WTC11 (cell line): ENCODE data around the gene BNC2. TPM values are rescaled to one million over a fixed set of nuclear protein-coding genes. Genes with fewer than 3 reads are reported as not detected.

ENCODE experiments used
- ATAC-seq: fragments of 200-7000 bp; cut with Tn5 transposase; 2 replicates; pipeline ENCODE4 v1.10.0; 2021; ENCODE audit warnings: mild to moderate bottlenecking, moderate library complexity
- CTCF ChIA-PET: fragments of 300-600 bp; sonication (Branson Sonifier 250); formaldehyde crosslinking; loops from one replicate; lab custom pipeline; 2021; ENCODE audit warnings: antibody characterized with exemption; lab: Charles Lee
- POLR2A ChIA-PET: fragments of 350-600 bp; sonication (Branson Sonifier 250); formaldehyde crosslinking; loops from one replicate; lab custom pipeline; 2021; ENCODE audit warnings: antibody characterized with exemption; lab: Charles Lee
- DNase-seq: peaks from one replicate; pipeline ENCODE4 v3.0.0; 2021; ENCODE audit warnings: low spot score
- H3K27ac Mint-ChIP-seq: 2 replicates; pipeline ENCODE4 v1.8.0; 2021; ENCODE audit warnings: mixed read lengths
- H3K27me3 Mint-ChIP-seq: 2 replicates; pipeline ENCODE4 v1.8.0; 2021; ENCODE audit warnings: low read depth, mild to moderate bottlenecking, moderate library complexity, mixed read lengths
- H3K36me3 Mint-ChIP-seq: 2 replicates; pipeline ENCODE4 v1.8.0; 2021; ENCODE audit warnings: mixed read lengths
- H3K4me1 Mint-ChIP-seq: 2 replicates; pipeline ENCODE4 v1.8.0; 2022; ENCODE audit warnings: mixed read lengths
- H3K4me3 Mint-ChIP-seq: 2 replicates; pipeline ENCODE4 v1.8.0; 2021; ENCODE audit warnings: mild to moderate bottlenecking, moderate library complexity, mixed read lengths
- H3K9me3 Mint-ChIP-seq: 2 replicates; pipeline ENCODE4 v1.8.0; 2021; ENCODE audit warnings: mixed read lengths
- AR ChIP-seq: fragments of 250-450 bp; sonication (Bioruptor Pico); IDR thresholded peaks from 2 replicates; pipeline ENCODE4 v1.9.0; 2021; ENCODE audit warnings: mild to moderate bottlenecking
- ATF1 ChIP-seq: sonication (generic); formaldehyde crosslinking; IDR thresholded peaks from 2 replicates; pipeline ENCODE4 v1.8.1; 2023; ENCODE audit warnings: mild to moderate bottlenecking, moderate library complexity, missing genetic modification reagents
- ATF3 ChIP-seq: sonication (generic); formaldehyde crosslinking; conservative IDR thresholded peaks from 2 replicates; pipeline ENCODE4 v1.8.1; 2022; ENCODE audit warnings: mild to moderate bottlenecking, missing genetic modification reagents
- CREM ChIP-seq: sonication (generic); formaldehyde crosslinking; IDR thresholded peaks from 2 replicates; pipeline ENCODE4 v1.8.1; 2022; ENCODE audit warnings: mild to moderate bottlenecking, missing genetic modification reagents, moderate library complexity
- FOXJ3 ChIP-seq: sonication (generic); formaldehyde crosslinking; IDR thresholded peaks from 2 replicates; pipeline ENCODE4 v1.9.0; 2021; ENCODE audit warnings: missing genetic modification reagents, mild to moderate bottlenecking, borderline replicate concordance
- GABPB1 ChIP-seq: sonication (generic); formaldehyde crosslinking; IDR thresholded peaks from 2 replicates; pipeline ENCODE4 v1.8.1; 2023; ENCODE audit warnings: mild to moderate bottlenecking, missing genetic modification reagents
- GRHL2 ChIP-seq: fragments of 250-450 bp; sonication (Bioruptor Pico); IDR thresholded peaks from 2 replicates; pipeline ENCODE4 v1.8.0; 2022; ENCODE audit warnings: mild to moderate bottlenecking, moderate library complexity; ENCODE audit not compliant: insufficient replicate concordance, severe bottlenecking
- NR1H2 ChIP-seq: sonication (generic); formaldehyde crosslinking; IDR thresholded peaks from 2 replicates; pipeline ENCODE4 v1.9.0; 2021; ENCODE audit warnings: mild to moderate bottlenecking, moderate library complexity, missing genetic modification reagents
- PRDM15 ChIP-seq: sonication (generic); formaldehyde crosslinking; IDR thresholded peaks from 2 replicates; pipeline ENCODE4 v1.8.0; 2022; ENCODE audit warnings: missing genetic modification reagents
- PRRX2 ChIP-seq: fragments of 250-450 bp; sonication (Bioruptor Pico); IDR thresholded peaks from 2 replicates; pipeline ENCODE4 v1.8.0; 2021; ENCODE audit warnings: mild to moderate bottlenecking
- RORB ChIP-seq: fragments of 250-450 bp; sonication (Bioruptor Pico); IDR thresholded peaks from 2 replicates; pipeline ENCODE4 v1.9.0; 2021; ENCODE audit warnings: mild to moderate bottlenecking
- SP1 ChIP-seq: sonication (generic); formaldehyde crosslinking; conservative IDR thresholded peaks from 2 replicates; pipeline ENCODE4 v1.8.1; 2022; ENCODE audit warnings: missing genetic modification reagents
- TCF7 ChIP-seq: sonication (generic); formaldehyde crosslinking; IDR thresholded peaks from 2 replicates; pipeline ENCODE4 v1.8.0; 2022; ENCODE audit warnings: mild to moderate bottlenecking, low read depth, missing genetic modification reagents, moderate library complexity
- TP53 ChIP-seq: sonication (generic); formaldehyde crosslinking; IDR thresholded peaks from 2 replicates; pipeline ENCODE4 v1.8.1; 2023; ENCODE audit warnings: mild to moderate bottlenecking, missing genetic modification reagents
- USF2 ChIP-seq: sonication (generic); formaldehyde crosslinking; IDR thresholded peaks from 2 replicates; pipeline ENCODE4 v1.8.1; 2023; ENCODE audit warnings: mild to moderate bottlenecking, missing genetic modification reagents, moderate library complexity
- ZNF138 ChIP-seq: sonication (generic); formaldehyde crosslinking; conservative IDR thresholded peaks from 2 replicates; pipeline ENCODE4 v1.8.1; 2022; ENCODE audit warnings: mild to moderate bottlenecking, moderate library complexity, missing genetic modification reagents
- ZNF219 ChIP-seq: sonication (generic); formaldehyde crosslinking; IDR thresholded peaks from 2 replicates; pipeline ENCODE4 v1.8.0; 2023; ENCODE audit warnings: missing genetic modification reagents, mild to moderate bottlenecking, borderline replicate concordance
- ZNF425 ChIP-seq: fragments of 250-450 bp; sonication (Bioruptor Pico); conservative IDR thresholded peaks from 2 replicates; pipeline ENCODE4 v1.9.0; 2021; ENCODE audit warnings: mild to moderate bottlenecking
- ZNF512 ChIP-seq: sonication (generic); formaldehyde crosslinking; IDR thresholded peaks from 2 replicates; pipeline ENCODE4 v1.8.1; 2022; ENCODE audit warnings: missing genetic modification reagents, borderline replicate concordance
- ZNF671 ChIP-seq: fragments of 250-450 bp; sonication (Bioruptor Pico); IDR thresholded peaks from 2 replicates; pipeline ENCODE4 v1.8.0; 2021; ENCODE audit warnings: mild to moderate bottlenecking
- ZSCAN18 ChIP-seq: fragments of 250-450 bp; sonication (Bioruptor Pico); IDR thresholded peaks from 2 replicates; pipeline ENCODE4 v2.1.2; 2022; ENCODE audit warnings: mild to moderate bottlenecking, moderate library complexity
- total RNA-seq: library from RNA; stranded (reverse); gene quantifications from 3 replicates; pipeline ENCODE4 v1.2.3, GENCODE V29; 2021

BNC2 gene
- total RNA-seq, 1 experiment from 2014 or later = 33.3 TPM

GRCh38 chr9:16364347-16364746, 506.1 kb downstream of the BNC2 start:
- peaks cover 8% of the 10 kb centered on the region for H3K4me1 Mint-ChIP-seq
- ChIA-PET POLR2A (interaction anchor here (0.5 kb wide), 1 partner anchor 152 kb away, joined by 3 read pairs; no protein-coding TSS in a partner anchor), CTCF (interaction anchor here (0.5 kb wide), 2 partner anchors 62 to 142 kb away, joined by 3 to 6 read pairs; no protein-coding TSS in a partner anchor)
- H3K9me3 Mint-ChIP-seq = peaks cover 27% of the 10 kb centered on the region
- H3K27ac Mint-ChIP-seq = no peak overlapping the region
- H3K4me3 Mint-ChIP-seq = no peak overlapping the region
- H3K27me3 Mint-ChIP-seq = no peaks in the 10 kb centered on the region; the same call in 1 of the 2 replicates
- peaks cover 3% of the 10 kb centered on the region for H3K36me3 Mint-ChIP-seq
- TF ChIP-seq GABPB1 (CRISPR knock-in tag) (no peak), ZSCAN18 (CRISPR knock-in tag) (no peak), ZNF138 (CRISPR knock-in tag) (no peak), USF2 (CRISPR knock-in tag) (no peak), FOXJ3 (CRISPR knock-in tag) (no peak), RORB (CRISPR knock-in tag) (no peak), TCF7 (no peak), CREM (CRISPR knock-in tag) (no peak), AR (no peak), ATF3 (CRISPR knock-in tag) (no peak)
- no peak for ATAC-seq
- no peak for DNase-seq

- H3K36me3 Mint-ChIP-seq = peaks cover 6% of the 10 kb centered on the region
Observed at GRCh38 chr9:16363916-16364315, 506.6 kb downstream of the BNC2 start.

More at GRCh38 chr9:16363916-16364315, 506.6 kb downstream of the BNC2 start:
- ChIA-PET CTCF (no interaction called here), POLR2A (interaction anchor here (0.5 to 0.6 kb wide), 2 partner anchors 62 to 152 kb away, joined by 3 to 5 read pairs; no protein-coding TSS in a partner anchor)
- peaks cover 31% of the 10 kb centered on the region for H3K9me3 Mint-ChIP-seq
- no peaks in the 10 kb centered on the region; the same call in 1 of the 2 replicates for H3K27me3 Mint-ChIP-seq
- H3K4me1 Mint-ChIP-seq = peaks cover 8% of the 10 kb centered on the region
- TF ChIP-seq ATF1 (CRISPR knock-in tag) (no peak), NR1H2 (no peak), PRDM15 (CRISPR knock-in tag) (no peak), PRRX2 (no peak), ZNF671 (CRISPR knock-in tag) (no peak), GRHL2 (no peak), TP53 (CRISPR knock-in tag) (no peak), ZNF512 (CRISPR knock-in tag) (no peak), ZNF425 (CRISPR knock-in tag) (no peak), SP1 (CRISPR knock-in tag) (no peak), ZNF219 (CRISPR knock-in tag) (no peak)
- H3K27ac Mint-ChIP-seq = no peak overlapping the region
- no peak for ATAC-seq
- no peak overlapping the region for H3K4me3 Mint-ChIP-seq
- no peak for DNase-seq
